ENCODE data around the gene NPBWR2. TPM values are rescaled to one million over a fixed set of nuclear protein-coding genes. Genes with fewer than 3 reads are reported as not detected.

NPBWR2 gene
- total RNA-seq, 1 experiment from 2014 or later: not detected

DNA sequence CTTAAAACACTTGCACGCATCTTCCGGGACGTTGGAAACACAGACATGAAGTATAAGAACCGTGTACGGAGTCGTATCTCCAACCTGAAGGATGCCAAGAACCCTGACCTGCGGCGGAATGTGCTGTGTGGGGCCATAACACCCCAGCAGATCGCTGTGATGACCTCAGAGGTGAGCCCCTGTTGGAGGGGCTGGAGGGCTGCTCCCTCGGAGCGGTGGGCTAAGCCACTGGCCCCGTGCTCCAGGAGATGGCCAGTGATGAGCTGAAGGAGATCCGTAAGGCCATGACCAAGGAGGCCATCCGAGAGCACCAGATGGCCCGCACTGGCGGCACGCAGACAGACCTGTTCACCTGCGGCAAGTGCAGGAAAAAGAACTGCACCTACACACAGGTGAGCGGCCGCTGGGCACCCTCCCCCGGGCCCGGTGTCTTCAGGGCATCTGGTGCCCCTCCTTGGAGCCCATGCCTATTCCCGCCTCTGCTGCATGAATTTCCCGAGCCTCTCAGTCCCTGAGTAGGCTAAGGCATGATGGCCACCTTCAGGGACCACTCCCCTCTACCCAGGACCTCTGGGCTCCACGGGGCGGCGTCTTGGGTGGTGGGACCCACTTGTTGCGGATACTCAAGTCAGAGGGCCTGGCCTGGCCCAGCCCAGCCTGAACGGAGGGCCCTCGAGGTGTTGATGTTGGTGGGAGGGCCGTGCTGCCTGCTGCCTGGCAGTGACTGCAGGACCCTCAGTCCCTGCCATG, 36.9 kb downstream of the NPBWR2 start:
- in situ Hi-C loops (cut with HindIII; ENCODE audit: low pct_unique_long_range_greater_than_20kb, low sequenced_read_pairs) (no loop called here), intact Hi-C loops (cut with micrococcal nuclease; ENCODE audit: unreplicated experiment) (no loop called here)
- DNase-seq (ENCODE audit: low read depth, low spot score): no peak
- peaks cover 10% of the 10 kb centered on the region for H3K4me1 ChIP-seq (ENCODE audit: control insufficient read depth, insufficient read depth, low read length)
- H3K27me3 ChIP-seq (ENCODE audit: control insufficient read depth, insufficient read depth, low read length): no peaks in the 10 kb centered on the region
- H3K4me3 ChIP-seq (ENCODE audit: low read depth in 2 of 2, low read length in 2 of 2): no peak overlapping the region
- no peak for TF ChIP-seq SIN3A (IDR thresholded peaks at IDR 0.05; ENCODE audit: borderline replicate concordance, insufficient read depth, low read depth, low read length)
- TF ChIP-seq CTCF (IDR thresholded peaks at IDR 0.05): no peak
- H3K27ac ChIP-seq (ENCODE audit: low read length): no peak overlapping the region
- ATAC-seq: no peak
- CTCF ChIA-PET: interaction anchor here (0.6 kb wide), 1 partner anchor 20 kb away, joined by 3 read pairs; no protein-coding TSS in a partner anchor
- no peaks in the 10 kb centered on the region for H3K9me3 ChIP-seq (ENCODE audit: control insufficient read depth, insufficient read depth, low read depth, low read length)
- BruUV-seq (replicated peaks): no TSS peak
- H3K36me3 ChIP-seq (ENCODE audit: control insufficient read depth, insufficient read depth, low read length): no peaks in the 10 kb centered on the region
- POLR2A ChIA-PET: no interaction called here

- H3K36me3 ChIP-seq (ENCODE audit: control insufficient read depth, insufficient read depth, low read length): no peaks in the 10 kb centered on the region
- TF ChIP-seq TCF7L2 (IDR thresholded peaks at IDR 0.05; ENCODE audit: low read depth, low read length): no peak
- no peak for TF ChIP-seq REST (IDR thresholded peaks at IDR 0.05; ENCODE audit: insufficient read depth in 1 of 2, low read depth in 2 of 2, low read length in 1 of 2)
- TF ChIP-seq CTCF (IDR thresholded peaks at IDR 0.05): peak; percentile 97
- TF ChIP-seq SIN3A (IDR thresholded peaks at IDR 0.05; ENCODE audit: borderline replicate concordance, insufficient read depth, low read depth, low read length): no peak
- DNase-seq (ENCODE audit: low read depth, low spot score) (no peak), ATAC-seq (peak; percentile 68)
- in situ Hi-C loops (cut with HindIII; ENCODE audit: low pct_unique_long_range_greater_than_20kb, low sequenced_read_pairs) (no loop called here), intact Hi-C loops (cut with micrococcal nuclease; ENCODE audit: unreplicated experiment) (no loop called here)
- peaks cover 15% of the 10 kb centered on the region for H3K4me1 ChIP-seq (ENCODE audit: control insufficient read depth, insufficient read depth, low read length)
- ChIA-PET CTCF (no interaction called here), POLR2A (no interaction called here)
- no TSS peak for BruUV-seq (replicated peaks)
- no peaks in the 10 kb centered on the region for H3K27me3 ChIP-seq (ENCODE audit: control insufficient read depth, insufficient read depth, low read length)
- no peak overlapping the region for H3K4me3 ChIP-seq (ENCODE audit: low read depth in 2 of 2, low read length in 2 of 2)
- no peak overlapping the region for H3K27ac ChIP-seq (ENCODE audit: low read length)
- no peaks in the 10 kb centered on the region for H3K9me3 ChIP-seq (ENCODE audit: control insufficient read depth, insufficient read depth, low read depth, low read length)
Observed at GRCh38 chr20:64069614-64070243, 37.6 kb downstream of the NPBWR2 start.
